ENCODE measurements around the gene CRACR2A.

The CRACR2A gene

DNA sequence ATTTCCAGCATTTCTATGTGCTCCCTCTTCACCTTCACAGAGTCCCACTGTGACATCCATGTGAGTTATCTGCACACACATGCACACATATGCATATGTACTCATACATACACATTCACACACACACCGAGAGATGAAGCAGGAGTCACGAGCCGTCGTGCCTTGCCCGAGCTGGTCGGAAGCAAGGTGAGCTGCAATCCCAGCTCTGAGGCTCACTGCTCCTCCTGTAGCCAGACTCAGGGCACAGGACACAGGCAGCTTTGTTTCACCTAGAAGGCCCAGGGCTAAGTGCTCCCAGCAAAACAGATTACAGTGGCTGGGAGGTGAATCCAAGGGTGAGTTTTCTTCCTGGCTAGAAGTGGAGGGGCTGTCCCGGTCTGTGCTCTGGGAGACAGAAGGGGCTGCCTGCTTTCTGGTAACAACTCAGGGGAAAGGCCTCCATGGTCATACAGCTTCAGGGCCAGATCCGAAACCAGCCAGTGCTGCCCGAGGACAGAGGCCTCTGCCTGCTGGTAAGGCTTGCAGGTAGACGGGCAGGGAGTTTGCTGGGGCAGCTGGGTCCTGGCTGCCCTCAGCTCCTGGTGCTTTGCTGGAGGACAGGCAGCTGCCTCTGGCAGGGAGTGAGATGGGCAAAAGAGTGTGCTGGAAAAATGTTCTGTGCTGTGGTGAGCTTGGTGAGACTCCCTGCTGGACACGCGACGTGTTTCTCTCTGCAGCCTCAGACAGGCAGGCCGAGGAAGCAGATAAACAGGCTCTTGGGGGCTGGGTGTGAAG is 123.7 kb downstream of the CRACR2A start:
- peaks cover 12% of the 10 kb centered on the region for H3K4me1 Mint-ChIP-seq (ENCODE audit: low read depth)
- H3K27ac Mint-ChIP-seq = no peak overlapping the region
- H3K9me3 Mint-ChIP-seq = no peaks in the 10 kb centered on the region
- no peak overlapping the region for H3K4me3 Mint-ChIP-seq
- no peak for DNase-seq (ENCODE audit: low spot score)
- H3K36me3 Mint-ChIP-seq (ENCODE audit: low read depth) = peaks cover 42% of the 10 kb centered on the region
- no peaks in the 10 kb centered on the region for H3K27me3 Mint-ChIP-seq (ENCODE audit: low read depth)

DNA sequence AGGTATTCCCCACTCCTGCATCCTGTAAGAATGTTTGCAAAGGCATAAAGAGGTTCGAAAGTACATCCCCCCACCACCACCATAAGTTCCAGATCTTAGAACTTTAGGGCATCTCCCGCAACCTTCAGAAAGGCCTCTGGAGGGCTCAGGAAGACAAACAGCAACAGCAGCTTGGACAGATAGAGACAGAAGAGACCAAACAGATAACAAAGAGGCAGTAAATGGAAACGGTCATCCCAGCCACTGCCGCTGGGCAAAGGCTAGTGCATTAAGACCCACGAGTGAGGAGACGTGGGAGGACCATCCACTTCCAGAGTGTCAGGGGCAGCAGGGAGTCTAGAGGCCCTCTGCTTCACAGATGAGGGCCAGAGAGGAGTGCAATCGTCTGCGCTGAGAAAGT is 124.3 kb downstream of the CRACR2A start:
- no peaks in the 10 kb centered on the region for H3K9me3 Mint-ChIP-seq
- H3K4me1 Mint-ChIP-seq (ENCODE audit: low read depth) = peaks cover 17% of the 10 kb centered on the region
- no peak for DNase-seq (ENCODE audit: low spot score)
- no peak overlapping the region for H3K4me3 Mint-ChIP-seq
- H3K27ac Mint-ChIP-seq = no peak overlapping the region
- no peaks in the 10 kb centered on the region for H3K27me3 Mint-ChIP-seq (ENCODE audit: low read depth)
- peaks cover 48% of the 10 kb centered on the region for H3K36me3 Mint-ChIP-seq (ENCODE audit: low read depth)

DNA sequence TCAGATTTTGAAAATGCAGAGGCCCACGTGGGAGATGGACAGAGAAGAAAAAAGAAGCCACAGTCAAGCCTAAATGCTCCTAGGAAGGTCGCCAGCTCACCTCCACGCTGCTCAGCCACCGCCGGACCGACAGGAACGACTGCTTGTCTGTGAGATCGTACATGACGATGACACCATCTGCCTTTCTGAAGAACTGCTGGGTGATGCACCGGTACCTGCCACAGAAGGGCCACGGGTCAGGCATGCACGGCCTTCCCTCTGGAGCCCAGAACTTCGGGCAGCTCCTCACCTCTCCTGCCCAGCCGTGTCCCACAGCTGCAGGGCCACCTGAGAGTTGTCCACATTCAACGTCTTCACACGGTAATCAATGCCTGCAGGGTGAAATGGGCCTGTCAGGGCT is 125.6 kb downstream of the CRACR2A start:
- Mint-ChIP-seq H3K27ac (no peak overlapping the region), H3K4me3 (no peak overlapping the region), H3K27me3 (ENCODE audit: low read depth) (no peaks in the 10 kb centered on the region), H3K4me1 (ENCODE audit: low read depth) (peaks cover 14% of the 10 kb centered on the region), H3K36me3 (ENCODE audit: low read depth) (peaks cover 45% of the 10 kb centered on the region), H3K9me3 (no peaks in the 10 kb centered on the region)
- no peak for DNase-seq (ENCODE audit: low spot score)

DNA sequence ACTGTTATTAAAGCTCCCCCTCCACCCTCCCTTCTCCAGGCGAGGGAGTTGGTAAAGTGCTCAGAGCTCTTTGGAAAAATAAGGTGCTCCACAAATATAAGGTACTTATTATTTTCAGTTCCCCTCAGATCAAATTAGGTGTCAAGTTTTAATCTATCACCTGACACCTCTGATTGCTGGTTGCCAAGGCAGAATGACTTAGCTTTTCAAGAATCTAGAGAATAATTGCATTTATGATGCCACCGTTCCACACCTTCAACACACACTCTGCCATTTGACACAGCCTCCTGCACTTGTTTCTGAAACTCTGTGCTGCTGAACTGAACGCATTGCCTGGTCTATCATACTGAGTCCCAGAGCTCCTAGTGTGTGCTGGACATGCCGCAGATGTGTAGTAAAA is 128.6 kb downstream of the CRACR2A start:
- H3K4me3 Mint-ChIP-seq = no peak overlapping the region
- no peaks in the 10 kb centered on the region for H3K9me3 Mint-ChIP-seq
- H3K36me3 Mint-ChIP-seq (ENCODE audit: low read depth) = peaks cover 43% of the 10 kb centered on the region
- DNase-seq (ENCODE audit: low spot score) = no peak
- peaks cover 11% of the 10 kb centered on the region for H3K4me1 Mint-ChIP-seq (ENCODE audit: low read depth)
- H3K27me3 Mint-ChIP-seq (ENCODE audit: low read depth) = no peaks in the 10 kb centered on the region
- no peak overlapping the region for H3K27ac Mint-ChIP-seq

DNA sequence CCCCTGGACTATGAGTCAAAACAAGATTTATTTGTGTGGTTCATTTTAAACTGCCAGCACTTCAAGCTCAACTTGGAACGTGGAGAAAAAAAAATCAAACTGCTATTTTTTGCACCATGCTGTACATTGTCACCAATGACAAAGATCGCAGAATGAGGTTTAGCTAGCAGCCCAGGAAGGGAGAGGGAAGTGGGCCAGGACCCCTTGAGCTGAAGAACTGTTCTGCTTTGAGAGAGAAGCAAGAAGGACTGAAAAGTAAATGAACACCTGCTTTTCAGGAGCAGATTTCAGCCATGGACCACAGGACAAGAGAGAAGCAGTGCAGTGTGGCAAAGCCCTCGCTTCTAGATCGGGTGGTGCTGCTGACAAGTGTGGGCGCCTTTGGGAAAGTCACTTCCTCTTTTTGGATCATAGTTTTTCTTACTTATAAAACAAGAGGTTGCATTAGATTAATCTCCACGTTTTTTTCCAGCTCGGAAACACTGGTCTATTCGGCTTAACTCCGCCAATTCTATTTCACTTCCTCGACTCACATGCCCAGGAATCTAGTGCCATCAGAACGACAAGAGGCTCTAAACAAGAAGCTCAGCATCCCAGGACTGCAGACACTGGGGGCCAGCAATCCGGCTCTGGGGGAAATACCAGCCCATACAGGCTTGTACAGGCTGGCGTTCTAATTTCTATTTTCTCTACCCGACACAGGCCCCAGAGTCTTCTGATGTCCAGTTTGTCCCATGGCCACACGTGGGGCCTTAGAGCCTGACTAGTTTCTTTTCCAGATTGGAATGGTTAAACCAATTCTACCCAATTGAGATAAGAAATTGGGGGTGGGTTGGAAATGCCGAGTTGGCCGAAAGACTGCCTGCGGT is 129.9 kb downstream of the CRACR2A start:
- Mint-ChIP-seq H3K36me3 (ENCODE audit: low read depth) (peaks cover 41% of the 10 kb centered on the region), H3K27ac (peak overlapping the region; percentile 7), H3K9me3 (no peaks in the 10 kb centered on the region), H3K4me1 (ENCODE audit: low read depth) (peaks cover 11% of the 10 kb centered on the region), H3K4me3 (no peak overlapping the region), H3K27me3 (ENCODE audit: low read depth) (no peaks in the 10 kb centered on the region)
- no peak for DNase-seq (ENCODE audit: low spot score)

DNA sequence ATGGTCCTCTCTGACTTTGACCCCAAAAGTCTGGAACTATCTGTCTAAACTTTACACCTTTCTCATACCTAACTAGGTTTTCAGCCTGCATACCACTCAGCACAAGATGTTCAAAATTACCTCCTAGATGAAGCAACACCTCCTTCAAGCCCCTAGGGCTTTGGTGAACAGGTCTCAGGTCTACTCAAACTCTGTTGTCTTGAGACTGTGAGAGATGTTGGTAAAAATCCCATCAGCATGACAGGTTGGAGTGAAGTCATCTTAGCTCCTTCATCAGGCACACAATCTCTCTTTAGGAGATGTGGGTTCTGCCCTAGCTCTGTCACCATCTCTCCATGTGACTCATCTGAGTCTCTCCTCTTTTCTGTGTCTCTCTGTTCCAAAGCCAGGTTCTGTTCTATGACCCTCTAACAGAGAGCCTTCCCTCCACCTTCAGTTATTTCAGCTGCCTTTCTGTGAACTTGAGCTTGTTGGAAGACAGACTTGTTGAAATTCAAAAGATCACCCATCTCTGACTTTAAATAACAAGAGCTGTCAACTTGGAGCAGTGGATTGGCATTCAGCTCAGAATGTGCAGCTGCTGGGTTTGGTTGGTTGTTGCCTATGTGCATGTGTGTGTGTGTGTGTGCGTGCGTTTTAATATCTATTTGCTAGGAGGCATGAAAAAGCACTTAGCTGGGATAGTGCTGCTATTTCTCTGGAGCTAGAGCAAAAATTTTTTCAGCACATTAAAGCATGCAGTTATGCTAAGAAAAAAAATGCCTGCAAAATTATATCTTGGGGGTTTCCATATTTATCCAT is 130.7 kb downstream of the CRACR2A start:
- H3K4me1 Mint-ChIP-seq (ENCODE audit: low read depth) = peaks cover 11% of the 10 kb centered on the region
- peaks cover 37% of the 10 kb centered on the region for H3K36me3 Mint-ChIP-seq (ENCODE audit: low read depth)
- H3K9me3 Mint-ChIP-seq = no peaks in the 10 kb centered on the region
- no peak overlapping the region for H3K4me3 Mint-ChIP-seq
- DNase-seq (ENCODE audit: low spot score) = peak; percentile 11
- H3K27me3 Mint-ChIP-seq (ENCODE audit: low read depth) = no peaks in the 10 kb centered on the region
- H3K27ac Mint-ChIP-seq = peak overlapping the region; percentile 13

DNA sequence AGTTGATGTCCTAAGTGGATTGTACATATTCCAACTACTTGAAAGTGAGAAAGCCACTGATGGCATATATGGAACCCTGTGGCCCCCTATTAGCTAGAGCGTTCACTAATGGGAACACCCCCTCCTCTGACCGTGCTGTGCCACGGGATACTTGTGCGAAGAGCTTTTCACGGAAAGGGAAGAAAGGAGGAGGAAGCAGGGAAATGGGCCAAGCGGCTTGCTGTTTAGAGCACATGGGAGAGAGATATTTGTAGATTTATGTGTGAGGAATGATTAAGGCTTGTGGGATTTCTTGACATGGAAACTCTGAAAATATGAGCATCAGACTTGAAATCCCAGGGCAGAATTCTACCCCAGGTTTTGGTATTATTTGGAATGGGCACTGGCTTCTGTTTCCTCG is 132.1 kb downstream of the CRACR2A start:
- Mint-ChIP-seq H3K4me1 (ENCODE audit: low read depth) (peaks cover 11% of the 10 kb centered on the region), H3K4me3 (no peak overlapping the region), H3K27me3 (ENCODE audit: low read depth) (no peaks in the 10 kb centered on the region), H3K36me3 (ENCODE audit: low read depth) (peaks cover 29% of the 10 kb centered on the region), H3K27ac (peak overlapping the region; percentile 41), H3K9me3 (no peaks in the 10 kb centered on the region)
- DNase-seq (ENCODE audit: low spot score) = no peak

DNA sequence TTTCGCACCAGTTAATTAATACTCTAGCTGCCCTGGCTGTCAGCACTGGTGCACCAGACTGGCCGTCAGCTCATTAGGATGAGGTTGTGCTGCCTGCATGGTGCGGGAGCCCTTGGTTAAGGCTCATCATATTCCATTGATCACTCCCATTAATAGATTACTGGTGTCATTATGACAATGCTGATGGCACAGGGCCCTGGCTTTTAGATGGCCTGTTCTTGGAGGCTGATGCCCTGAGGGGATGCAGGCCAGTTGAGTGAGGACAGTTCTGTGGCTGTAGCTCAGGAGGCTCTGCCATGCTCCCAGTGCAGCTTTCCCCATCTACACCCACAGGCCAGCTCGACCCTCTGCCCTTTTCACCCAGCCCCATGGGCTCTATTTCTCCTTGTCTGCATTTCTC is 135.3 kb downstream of the CRACR2A start:
- peaks cover 29% of the 10 kb centered on the region for H3K36me3 Mint-ChIP-seq (ENCODE audit: low read depth)
- no peak for DNase-seq (ENCODE audit: low spot score)
- H3K27me3 Mint-ChIP-seq (ENCODE audit: low read depth) = no peaks in the 10 kb centered on the region
- H3K4me1 Mint-ChIP-seq (ENCODE audit: low read depth) = peaks cover 4% of the 10 kb centered on the region
- H3K27ac Mint-ChIP-seq = no peak overlapping the region
- no peak overlapping the region for H3K4me3 Mint-ChIP-seq
- no peaks in the 10 kb centered on the region for H3K9me3 Mint-ChIP-seq

DNA sequence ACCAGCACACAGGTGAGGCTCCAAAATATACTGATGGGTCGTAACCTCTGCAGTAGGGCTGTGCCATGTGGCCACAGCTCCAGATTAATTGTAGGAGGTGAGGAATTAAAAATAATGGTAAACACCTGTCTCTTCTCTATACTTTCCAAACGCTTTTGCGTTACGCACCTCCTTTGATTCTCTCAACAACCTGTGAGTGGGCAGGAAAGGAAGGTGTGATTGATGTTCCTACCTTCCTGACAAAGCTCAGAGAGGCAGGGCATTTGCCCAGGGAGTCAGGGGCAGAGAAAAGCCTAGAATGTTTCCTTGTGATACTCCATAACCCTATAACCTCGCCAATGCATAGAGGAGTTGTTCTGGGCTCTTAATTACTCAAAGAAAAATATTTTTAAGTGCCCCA is 137.0 kb downstream of the CRACR2A start:
- H3K27me3 Mint-ChIP-seq (ENCODE audit: low read depth) = no peaks in the 10 kb centered on the region
- DNase-seq (ENCODE audit: low spot score) = no peak

DNA sequence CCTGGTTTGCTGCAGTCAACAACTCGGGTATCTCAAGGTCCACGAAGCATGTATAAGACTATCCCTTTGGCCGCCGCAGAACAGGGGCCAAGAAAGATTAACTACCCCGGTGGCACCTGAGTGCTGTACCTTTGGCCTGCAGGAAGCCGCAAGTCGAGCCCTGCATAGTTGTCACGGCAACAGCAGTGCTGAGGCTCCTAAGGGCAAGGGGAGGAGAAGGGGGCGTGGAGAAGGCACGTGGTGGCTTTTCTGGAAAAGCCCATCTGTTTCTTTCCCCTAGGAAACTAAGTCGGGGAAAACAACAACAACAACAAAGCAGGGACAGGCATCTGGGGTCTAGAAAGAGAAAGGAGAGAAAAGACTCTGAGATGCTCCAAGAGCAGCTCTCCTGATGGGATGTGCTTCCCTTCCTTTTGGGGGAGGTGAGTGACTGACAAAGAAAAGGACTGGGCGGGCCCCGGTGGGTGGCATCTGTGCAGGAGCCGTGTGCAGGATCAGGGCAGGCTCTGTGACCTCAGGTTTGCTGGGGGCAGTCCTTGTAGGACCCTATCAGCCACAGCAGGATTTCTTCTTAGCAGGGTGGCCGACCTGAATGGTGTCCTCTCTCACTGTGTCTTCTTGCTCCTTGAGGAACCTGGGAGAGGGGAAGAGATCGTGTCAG is 138.0 kb downstream of the CRACR2A start:
- Mint-ChIP-seq H3K36me3 (ENCODE audit: low read depth) (peaks cover 30% of the 10 kb centered on the region), H3K9me3 (no peaks in the 10 kb centered on the region), H3K27ac (no peak overlapping the region), H3K27me3 (ENCODE audit: low read depth) (no peaks in the 10 kb centered on the region), H3K4me3 (no peak overlapping the region), H3K4me1 (ENCODE audit: low read depth) (no peaks in the 10 kb centered on the region)
- DNase-seq (ENCODE audit: low spot score) = no peak

More for the DNA sequence above, 137.0 kb downstream of the CRACR2A start:
- Mint-ChIP-seq H3K27ac (no peak overlapping the region), H3K9me3 (no peaks in the 10 kb centered on the region), H3K4me3 (no peak overlapping the region), H3K36me3 (ENCODE audit: low read depth) (peaks cover 31% of the 10 kb centered on the region), H3K4me1 (ENCODE audit: low read depth) (no peaks in the 10 kb centered on the region)

DNA sequence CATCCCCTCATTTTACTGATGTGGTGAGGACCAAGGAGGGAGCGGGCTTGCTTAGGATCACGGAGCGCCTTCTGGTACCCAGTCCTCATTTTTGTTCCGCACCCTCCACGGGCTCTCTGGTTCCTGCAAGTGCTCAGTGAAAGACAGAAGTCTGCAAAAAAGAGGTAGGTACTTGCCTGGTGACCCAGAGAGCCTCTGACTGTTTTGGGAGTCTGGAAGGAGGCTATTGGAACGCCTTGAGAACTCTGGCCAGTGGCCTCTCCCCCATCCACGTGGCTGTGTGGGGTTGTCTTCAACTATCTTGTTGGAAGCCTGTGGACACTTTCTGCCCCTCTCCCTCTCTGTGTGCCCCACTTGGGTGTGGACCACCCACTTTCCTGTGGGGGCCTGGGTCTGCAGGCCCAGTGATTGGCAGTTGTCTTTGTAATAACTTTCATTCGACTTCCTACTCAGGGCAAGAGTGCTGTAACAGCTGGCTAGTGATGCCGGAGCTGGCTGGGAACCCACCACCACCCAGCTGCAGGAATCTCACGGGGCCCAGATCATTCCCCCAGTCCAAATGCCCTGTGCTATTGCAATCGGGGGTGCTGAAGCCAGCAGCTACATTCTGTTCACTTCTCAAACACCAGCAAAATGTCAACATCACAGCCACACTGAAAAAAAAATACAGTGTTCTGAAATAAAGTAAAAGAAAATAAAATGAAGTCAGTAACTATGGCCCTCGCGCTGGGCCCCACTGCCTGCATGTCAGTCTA is 139.1 kb downstream of the CRACR2A start:
- no peak overlapping the region for H3K4me3 Mint-ChIP-seq
- no peaks in the 10 kb centered on the region for H3K27me3 Mint-ChIP-seq (ENCODE audit: low read depth)
- H3K9me3 Mint-ChIP-seq = peaks cover 4% of the 10 kb centered on the region
- no peak overlapping the region for H3K27ac Mint-ChIP-seq
- no peaks in the 10 kb centered on the region for H3K4me1 Mint-ChIP-seq (ENCODE audit: low read depth)
- no peak for DNase-seq (ENCODE audit: low spot score)
- H3K36me3 Mint-ChIP-seq (ENCODE audit: low read depth) = peaks cover 40% of the 10 kb centered on the region

DNA sequence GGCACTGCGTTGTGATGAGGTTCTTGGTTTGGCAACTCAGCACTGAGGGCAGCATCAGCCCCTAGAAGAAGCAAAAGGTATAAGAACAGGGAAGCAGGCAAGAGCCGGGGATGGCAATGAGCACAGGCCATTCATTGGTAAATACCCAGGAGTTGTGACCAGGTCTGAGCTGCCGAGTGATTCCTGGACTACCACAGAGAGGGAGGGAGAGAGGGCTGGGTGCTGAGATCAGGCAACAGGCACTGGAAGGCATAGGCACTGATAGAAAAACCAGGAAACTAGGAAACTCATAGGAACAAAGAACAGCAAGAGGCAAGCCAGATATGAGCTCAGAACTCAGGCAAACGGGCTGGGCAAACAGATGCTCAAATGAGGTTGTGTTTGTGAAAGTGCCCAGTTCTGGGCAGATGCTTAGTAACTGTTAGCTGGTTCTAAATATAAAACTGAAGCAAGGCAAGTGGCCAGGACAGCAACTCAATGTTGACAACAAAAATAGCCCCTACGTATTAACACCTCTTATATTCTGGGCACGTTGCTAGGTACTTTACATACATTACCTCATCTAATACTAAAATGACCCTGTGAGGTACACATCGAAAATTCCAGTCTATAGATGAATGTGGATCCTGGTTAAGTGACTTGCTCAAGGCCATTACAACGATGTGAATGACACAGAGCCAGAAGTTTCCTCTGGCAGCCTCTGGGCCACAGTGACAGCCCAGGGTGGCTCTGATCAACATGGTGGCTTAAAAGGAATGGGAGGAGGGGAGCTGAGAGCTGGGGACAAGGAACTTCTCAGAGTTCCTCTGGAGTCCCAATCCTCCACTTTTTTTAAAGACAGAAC is 140.8 kb downstream of the CRACR2A start:
- Mint-ChIP-seq H3K36me3 (ENCODE audit: low read depth) (peaks cover 37% of the 10 kb centered on the region), H3K4me3 (no peak overlapping the region), H3K27me3 (ENCODE audit: low read depth) (no peaks in the 10 kb centered on the region), H3K9me3 (peaks cover 4% of the 10 kb centered on the region), H3K4me1 (ENCODE audit: low read depth) (no peaks in the 10 kb centered on the region), H3K27ac (no peak overlapping the region)
- DNase-seq (ENCODE audit: low spot score) = no peak
